Aorta (tissue), 5 donors: Measurements from ENCODE around the gene ARHGAP24. TPM values are rescaled to one million over a fixed set of nuclear protein-coding genes. Genes with fewer than 3 reads are reported as not detected.

Experiments used
- ATAC-seq: fragments of 200-7000 bp; cut with Tn5 transposase; one replicate; pipeline ENCODE4 v1.9.1; 2022; ENCODE audit warnings: moderate library complexity; ENCODE audit not compliant: low FRiP score
- DNase-seq, 2 donors: peaks; one replicate each; pipeline ENCODE4 v3.0.0-alpha.2; 2020
- H3K27ac ChIP-seq, 2 donors: one replicate each; pipeline ENCODE4 v1.5.1; 2013; ENCODE audit warnings: low read length in 2 of 2, mild to moderate bottlenecking in 2 of 2, moderate library complexity in 2 of 2, control low read depth in 1 of 2, inconsistent platforms in 1 of 2, low read depth in 1 of 2
- H3K27me3 ChIP-seq, 2 donors: one replicate each; pipeline ENCODE4 v1.6.1; 2013; ENCODE audit warnings: control low read depth in 1 of 2, low read length in 1 of 2, mild to moderate bottlenecking in 1 of 2, moderate library complexity in 1 of 2; ENCODE audit not compliant: insufficient read depth in 2 of 2, control insufficient read depth in 1 of 2
- H3K36me3 ChIP-seq, 2 donors: one replicate each; pipeline ENCODE4 v1.6.1; 2013; ENCODE audit warnings: control low read depth in 1 of 2, low read length in 1 of 2, mild to moderate bottlenecking in 1 of 2; ENCODE audit not compliant: insufficient read depth in 2 of 2, control insufficient read depth in 1 of 2
- H3K4me1 ChIP-seq, 2 donors: one replicate each; pipeline ENCODE4 v1.6.1; 2013; ENCODE audit warnings: low read length in 2 of 2, control low read depth in 1 of 2, mild to moderate bottlenecking in 1 of 2, moderate library complexity in 1 of 2; ENCODE audit not compliant: insufficient read depth in 2 of 2, control insufficient read depth in 1 of 2
- H3K4me3 ChIP-seq, 2 donors: one replicate each; pipeline ENCODE4 v1.5.1; 2013; ENCODE audit warnings: low read length in 2 of 2, control low read depth in 1 of 2, mild to moderate bottlenecking in 1 of 2
- H3K9me3 ChIP-seq: one replicate; pipeline ENCODE4 v1.6.1; 2013; ENCODE audit warnings: mild to moderate bottlenecking, low read length; ENCODE audit not compliant: control insufficient read depth
- WGBS, 2 donors: extraction: QIAGEN DNeasy Blood & Tissue Kit; methylation state at CpG; one replicate each; pipeline ENCODE4 v1.1.7; 2013; 5-methylcytosine and 5-hydroxymethylcytosine counted together
- intact Hi-C, 2 donors: fragments of 100-400 bp; cut with DNase I; formaldehyde crosslinking; loops; one replicate each; pipeline versions ENCODE4 v1.14.2 to v1.15.0; 2022
- polyA plus RNA-seq, 2 donors: library from polyadenylated mRNA; stranded (reverse); fragments of 200-250 nt; gene quantifications; one replicate each; pipeline ENCODE4 v1.2.3, GENCODE V29; 2013
- total RNA-seq, 2 donors: library from RNA; stranded (reverse); fragmentation: NEBNext Ultra II Directional; extraction: Animal tissue kit (Norgen Biotek cat#: 25700); gene quantifications; one replicate each; pipeline ENCODE4 v1.2.1, GENCODE V29; 2021
- donor health status: healthy with polysubstance abuse.
- donor health status: Bipolar disorder and iron deficiency.
- donor health status: DM: no; HTN: no; CAD: no.
- donor health status: DM: no; HTN: no; CAD: no.
- donor health status: DM: yes; HTN: yes; CAD: no.

ARHGAP24 gene
- total and polyA plus RNA-seq, 4 donors, result 13.4 to 35.2 (median 34.0) TPM

GRCh38 chr4:85715991-85716737 lies 241.2 kb downstream of the ARHGAP24 start:
- H3K9me3 ChIP-seq, result no peaks in the 10 kb centered on the region
- WGBS, 2 donors, result 32 to 37% methylated on average over 3 of the region's 3 CpGs
- H3K36me3 ChIP-seq, result no peaks in the 10 kb centered on the region
- intact Hi-C loops, result no loop called here
- ATAC-seq, result no peak
- no peaks in the 10 kb centered on the region for H3K4me1 ChIP-seq
- no peak for DNase-seq
- no peak overlapping the region for H3K4me3 ChIP-seq
- no peak overlapping the region for H3K27ac ChIP-seq
- H3K27me3 ChIP-seq, result no peaks in the 10 kb centered on the region

GRCh38 chr4:85717351-85717750 lies 242.4 kb downstream of the ARHGAP24 start:
- Histone ChIP-seq H3K27me3 (no peaks in the 10 kb centered on the region), H3K36me3 (no peaks in the 10 kb centered on the region), H3K27ac (no peak overlapping the region), H3K4me3 (no peak overlapping the region), H3K4me1 (no peaks in the 10 kb centered on the region), H3K9me3 (no peaks in the 10 kb centered on the region)
- ATAC-seq (no peak), DNase-seq (no peak)
- intact Hi-C loops, result no loop called here
- 91 to 96% methylated on average over 1 of the region's 1 CpG for WGBS, 2 donors

GRCh38 chr4:85717847-85718246 lies 242.9 kb downstream of the ARHGAP24 start:
- intact Hi-C loops, result no loop called here
- Histone ChIP-seq H3K4me1 (peaks cover 0 to 2% of the 10 kb centered on the region in 2 donors), H3K36me3 (no peaks in the 10 kb centered on the region), H3K9me3 (no peaks in the 10 kb centered on the region), H3K27me3 (no peaks in the 10 kb centered on the region), H3K4me3 (no peak overlapping the region), H3K27ac (no peak overlapping the region)
- WGBS, 2 donors, result 30 to 47% methylated on average over 2 of the region's 2 CpGs
- no peak for ATAC-seq
- DNase-seq, result no peak

GRCh38 chr4:85720735-85721134 lies 245.8 kb downstream of the ARHGAP24 start:
- Histone ChIP-seq H3K4me1 (peaks cover 0 to 2% of the 10 kb centered on the region in 2 donors), H3K36me3 (no peaks in the 10 kb centered on the region), H3K27me3 (no peaks in the 10 kb centered on the region), H3K4me3 (no peak overlapping the region), H3K27ac (no peak overlapping the region), H3K9me3 (no peaks in the 10 kb centered on the region)
- DNase-seq, result no peak
- 57 to 58% methylated on average over 3 of the region's 3 CpGs for WGBS, 2 donors
- ATAC-seq, result no peak
- intact Hi-C loops, result no loop called here

GRCh38 chr4:85722401-85722800 lies 247.5 kb downstream of the ARHGAP24 start:
- peaks cover 0 to 2% of the 10 kb centered on the region in 2 donors for H3K4me1 ChIP-seq

GRCh38 chr4:85722807-85723206 lies 247.9 kb downstream of the ARHGAP24 start:
- Histone ChIP-seq H3K27me3 (no peaks in the 10 kb centered on the region), H3K4me1 (peaks cover 0 to 2% of the 10 kb centered on the region in 2 donors), H3K9me3 (no peaks in the 10 kb centered on the region), H3K36me3 (no peaks in the 10 kb centered on the region), H3K27ac (no peak overlapping the region), H3K4me3 (no peak overlapping the region)
- ATAC-seq (no peak), DNase-seq (no peak)
- intact Hi-C loops, result no loop called here
- 66 to 78% methylated on average over 2 of the region's 2 CpGs for WGBS, 2 donors

More at GRCh38 chr4:85722401-85722800, 247.5 kb downstream of the ARHGAP24 start:
- intact Hi-C loops, result no loop called here
- ATAC-seq, result no peak
- H3K9me3 ChIP-seq, result no peaks in the 10 kb centered on the region
- no peak overlapping the region for H3K4me3 ChIP-seq
- H3K27ac ChIP-seq, result no peak overlapping the region
- no peaks in the 10 kb centered on the region for H3K36me3 ChIP-seq
- WGBS, 2 donors, result 92 to 93% methylated on average over 3 of the region's 3 CpGs
- H3K27me3 ChIP-seq, result no peaks in the 10 kb centered on the region
- no peak for DNase-seq

- Histone ChIP-seq H3K36me3 (no peaks in the 10 kb centered on the region), H3K4me1 (peaks cover 0 to 2% of the 10 kb centered on the region in 2 donors), H3K4me3 (no peak overlapping the region), H3K27me3 (no peaks in the 10 kb centered on the region), H3K9me3 (no peaks in the 10 kb centered on the region), H3K27ac (no peak overlapping the region)
- DNase-seq (no peak), ATAC-seq (peak; percentile 24)
- intact Hi-C loops, result no loop called here
- WGBS, 2 donors, result 69 to 76% methylated on average over 3 of the region's 3 CpGs
Measured at GRCh38 chr4:85724791-85725563, 250.0 kb downstream of the ARHGAP24 start.

GRCh38 chr4:85725721-85726170 lies 250.8 kb downstream of the ARHGAP24 start:
- ATAC-seq, result peak; percentile 66
- WGBS, 2 donors, result 46 to 50% methylated on average over 2 of the region's 2 CpGs
- Histone ChIP-seq H3K36me3 (no peaks in the 10 kb centered on the region), H3K4me3 (no peak overlapping the region), H3K4me1 (peaks cover 0 to 2% of the 10 kb centered on the region in 2 donors), H3K27ac (no peak overlapping the region), H3K27me3 (no peaks in the 10 kb centered on the region), H3K9me3 (no peaks in the 10 kb centered on the region)
- intact Hi-C loops, result no loop called here
- peak in 1 of 2 donors; percentile 53 for DNase-seq
